Occipital lobe (tissue), 3 donors: ENCODE measurements around the gene RAP1A. TPM values are rescaled to one million over a fixed set of nuclear protein-coding genes. Genes with fewer than 3 reads are reported as not detected.

Experiments
- DNase-seq: peaks from one replicate; lab custom pipeline; 2025; lab: John Stamatoyannopoulos, UW
- small RNA-seq: library from RNA; depleted of rRNA; stranded (forward); fragments of <200 nt; gene quantifications from one replicate; pipeline ENCODE3, GENCODE V24; 2014
- total RNA-seq: library from RNA; depleted of rRNA; stranded (reverse); fragments of >200 nt; gene quantifications from one replicate; pipeline ENCODE4 v1.2.3, GENCODE V29; 2014

RAP1A gene
- total RNA-seq, 1 donor from 2014 or later, result 31.0 TPM

DNA sequence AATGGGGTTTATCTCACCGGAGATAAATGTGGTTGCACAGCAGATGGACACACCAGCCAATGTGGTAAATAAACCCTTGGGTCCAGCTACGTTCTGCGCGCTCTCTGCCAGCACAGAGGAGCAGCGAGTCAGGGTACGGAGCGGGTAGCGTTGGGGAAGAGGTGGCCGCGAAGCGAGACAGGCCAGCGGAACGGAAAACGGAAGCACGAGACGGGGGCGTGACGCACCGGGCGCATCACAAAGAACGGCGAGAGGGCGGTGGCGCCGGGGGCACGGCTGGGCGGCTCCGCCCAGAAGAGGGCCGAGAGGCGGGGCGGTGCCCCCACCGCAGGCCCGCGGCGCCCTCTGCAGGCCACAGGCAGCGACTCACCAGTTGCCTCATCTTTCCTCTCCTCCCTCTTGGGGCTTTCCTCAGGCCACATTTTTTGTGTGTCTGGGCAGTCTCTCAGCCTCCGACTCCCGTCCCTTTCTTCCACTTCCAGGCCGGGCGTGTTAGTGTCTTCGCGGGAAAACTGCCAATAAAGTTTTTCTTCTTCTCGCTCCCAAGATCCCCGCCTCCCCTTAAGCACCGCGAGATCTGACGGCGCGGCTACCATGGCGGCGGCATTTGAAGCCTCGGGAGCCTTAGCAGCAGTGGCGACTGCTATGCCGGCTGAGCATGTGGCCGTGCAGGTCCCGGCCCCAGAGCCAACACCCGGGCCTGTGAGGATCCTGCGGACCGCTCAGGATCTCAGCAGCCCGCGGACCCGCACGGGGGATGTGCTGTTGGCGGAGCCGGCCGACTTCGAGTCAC, 135.9 kb downstream of the RAP1A start, which contains the start of gene DDX20:
Gene DDX20, plus strand, starts transcription at position 571 of the 793 bp plus-strand sequence. Its CDS starts 24 bp downstream, at position 595.
- peak; percentile 86 for DNase-seq

DNA sequence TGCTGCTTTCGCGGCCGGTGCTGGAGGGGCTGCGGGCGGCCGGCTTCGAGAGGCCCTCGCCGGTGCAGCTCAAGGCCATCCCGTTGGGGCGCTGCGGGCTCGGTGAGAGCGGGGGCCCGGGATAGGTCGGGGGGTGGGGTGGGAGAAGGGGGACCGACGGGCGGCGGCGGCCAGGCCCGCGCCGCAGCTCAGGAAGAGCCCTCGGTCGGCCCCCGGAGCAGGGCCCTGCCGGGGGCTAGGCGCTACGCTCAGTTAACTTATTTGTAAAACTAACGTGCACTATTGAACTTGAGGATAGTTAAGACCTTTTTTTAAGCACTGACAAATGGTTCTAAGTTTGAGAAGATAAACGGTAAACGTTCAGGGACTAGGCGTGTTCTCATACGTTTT, 136.5 kb downstream of the RAP1A start:
- DNase-seq, result no peak

DNA sequence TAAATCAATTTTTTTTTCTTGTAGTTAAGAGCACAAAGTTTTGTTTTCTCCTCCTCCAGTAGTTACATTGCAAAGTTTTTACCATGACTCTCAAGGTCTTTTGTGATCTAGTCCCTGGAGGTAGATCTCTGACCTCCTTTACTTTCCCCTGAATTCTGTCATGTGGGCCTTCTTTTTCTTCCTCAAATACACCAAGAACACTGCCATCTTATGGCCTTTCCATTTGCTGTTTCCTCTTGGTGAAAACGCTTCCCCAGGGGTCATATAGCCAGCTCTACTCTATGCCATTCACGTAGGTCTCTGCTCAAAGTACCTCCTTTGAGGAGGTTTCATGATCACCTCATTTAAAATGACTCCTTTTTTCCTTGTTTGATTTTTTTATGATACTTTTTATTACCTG, 138.8 kb downstream of the RAP1A start:
- DNase-seq, result no peak

DNA sequence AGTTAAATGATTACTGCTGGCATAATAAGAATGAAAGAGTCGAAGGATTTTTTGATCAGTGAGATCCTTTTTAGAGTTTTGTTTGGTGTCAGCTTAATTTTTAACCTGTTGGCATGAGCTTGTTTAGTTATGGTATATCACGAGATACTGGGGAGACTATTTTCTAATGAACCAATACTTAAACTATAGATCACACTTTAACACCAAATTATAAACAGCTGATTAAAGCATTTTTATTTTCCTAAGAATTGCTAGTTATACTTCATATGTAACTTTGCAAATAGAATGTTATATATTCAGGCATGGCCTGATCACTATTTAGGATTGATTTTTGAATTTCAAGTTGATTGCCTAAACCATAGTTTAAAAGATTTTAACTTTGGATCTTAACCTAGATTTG, 142.1 kb downstream of the RAP1A start:
- DNase-seq, result no peak

DNA sequence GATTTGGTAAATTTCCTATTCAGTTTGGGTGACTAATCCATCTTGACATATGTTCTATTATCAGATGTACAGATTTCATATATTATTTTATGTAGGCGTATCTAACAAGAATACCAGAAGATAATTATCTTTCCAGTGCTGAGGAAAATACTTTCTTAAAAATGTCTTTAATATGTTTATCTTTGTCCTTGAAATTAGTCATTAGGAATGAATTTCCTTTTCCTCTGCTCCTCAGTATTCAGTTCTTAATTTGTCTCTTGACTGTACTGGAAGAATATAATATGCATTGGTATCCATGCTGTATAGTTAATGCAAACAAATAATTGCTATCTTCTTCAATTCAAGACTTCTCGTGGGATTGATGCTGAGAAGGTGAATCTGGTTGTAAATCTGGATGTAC, 142.7 kb downstream of the RAP1A start:
- no peak for DNase-seq

Small RNA genes within 50 kb of the gene (small RNA-seq; reads per million reads assigned to genes)
- gene INKA2 (not detected), gene RNU6-151P (not detected)

Other genes with a start within 250 kb of the RAP1A start
- gene OVGP1, start 192.1 kb upstream of the RAP1A start, total RNA-seq, result 0.31 TPM
- 21.1 TPM for gene WDR77, start 170.5 kb upstream of the RAP1A start, total RNA-seq
- 170 TPM for gene ATP5PB, start 170.3 kb upstream of the RAP1A start, total RNA-seq
- gene C1orf162, start 145.8 kb upstream of the RAP1A start, total RNA-seq, result 0.31 TPM
- 3.6 TPM for gene ADORA3, start 116.2 kb upstream of the RAP1A start, total RNA-seq
- 2.0 TPM for gene TMIGD3, start 116.2 kb upstream of the RAP1A start, total RNA-seq
- gene INKA2, start 119.6 kb downstream of the RAP1A start, total RNA-seq, result 0.94 TPM
- 22.6 TPM for gene DDX20, start 136.1 kb downstream of the RAP1A start, total RNA-seq